ENCODE measurements around the gene MYO18A. TPM values are rescaled to one million over a fixed set of nuclear protein-coding genes. Genes with fewer than 3 reads are reported as not detected.
A peak's percentile ranks its signal among the peaks of the same experiment; 100 is the strongest.
"Not testable (repeated sequence)": the region's sequence is repeated elsewhere in the genome, so short reads cannot be mapped to it uniquely, and the experiment has no call there.

The MYO18A gene
- total RNA-seq (2014; rRNA removed; shearing (Covaris generic)) = 8.4 and 10.1 TPM in 2 replicates

- peak; percentile 53 for DNase-seq (ENCODE audit: low spot score)
Observed at GRCh38 chr17:29180034-29180787, at the start of gene MYO18A. Gene MYO18A, minus strand, starts transcription at chr17:29180398. Its CDS starts 13,458 bp downstream, at chr17:29166940.

- no peak for DNase-seq (ENCODE audit: low spot score)
Observed at GRCh38 chr17:29225396-29225795, 45.2 kb upstream of the MYO18A start.

GRCh38 chr17:29221338-29221737 lies 41.1 kb upstream of the MYO18A start:
- DNase-seq (ENCODE audit: low spot score) = not testable (repeated sequence)

- DNase-seq (ENCODE audit: low spot score) = peak; percentile 75
Observed at GRCh38 chr17:29219378-29220047, 39.3 kb upstream of the MYO18A start.

- DNase-seq (ENCODE audit: low spot score) = no peak
Observed at GRCh38 chr17:29216856-29217255, 36.7 kb upstream of the MYO18A start.

- no peak for DNase-seq (ENCODE audit: low spot score)
Observed at GRCh38 chr17:29216181-29216580, 36.0 kb upstream of the MYO18A start.

- no peak for DNase-seq (ENCODE audit: low spot score)
Observed at GRCh38 chr17:29215717-29216116, 35.5 kb upstream of the MYO18A start.

- DNase-seq (ENCODE audit: low spot score) = no peak
Observed at GRCh38 chr17:29215174-29215573, 35.0 kb upstream of the MYO18A start.

- no peak for DNase-seq (ENCODE audit: low spot score)
Observed at GRCh38 chr17:29214215-29215146, 34.3 kb upstream of the MYO18A start.

- DNase-seq (ENCODE audit: low spot score) = no peak
Observed at GRCh38 chr17:29212681-29213121, 32.5 kb upstream of the MYO18A start.

- DNase-seq (ENCODE audit: low spot score) = no peak
Observed at GRCh38 chr17:29212094-29212631, 32.0 kb upstream of the MYO18A start.

GRCh38 chr17:29210879-29211278 lies 30.7 kb upstream of the MYO18A start:
- no peak for DNase-seq (ENCODE audit: low spot score)

GRCh38 chr17:29209073-29209472 lies 28.9 kb upstream of the MYO18A start:
- no peak for DNase-seq (ENCODE audit: low spot score)

GRCh38 chr17:29207975-29208374 lies 27.8 kb upstream of the MYO18A start:
- DNase-seq (ENCODE audit: low spot score) = no peak

- no peak for DNase-seq (ENCODE audit: low spot score)
Observed at GRCh38 chr17:29205047-29205446, 24.8 kb upstream of the MYO18A start.

- DNase-seq (ENCODE audit: low spot score) = not testable (repeated sequence)
Observed at GRCh38 chr17:29204068-29204804, 24.0 kb upstream of the MYO18A start.

- DNase-seq (ENCODE audit: low spot score) = no peak
Observed at GRCh38 chr17:29197516-29198272, 17.5 kb upstream of the MYO18A start.

- no peak for DNase-seq (ENCODE audit: low spot score)
Observed at GRCh38 chr17:29196769-29197515, 16.7 kb upstream of the MYO18A start.

GRCh38 chr17:29195465-29196081 lies 15.4 kb upstream of the MYO18A start:
- DNase-seq (ENCODE audit: low spot score) = no peak

Data from H4 (cell line).